GM12801 (cell line): Measurements from ENCODE around the gene TMC3.

ENCODE experiments used
- CTCF ChIP-seq: IDR thresholded peaks from one replicate; pipeline ENCODE4 v1.5.1; 2011; ENCODE audit warnings: control low read depth; ENCODE audit not compliant: insufficient read length; ENCODE audit errors: extremely low read depth

TMC3 gene

GRCh38 chr15:81327516-81327915 is 46.5 kb downstream of the TMC3 start:
- no peak for TF ChIP-seq CTCF

- no peak for TF ChIP-seq CTCF
These were observed 47.4 kb downstream of the TMC3 start for GRCh38 chr15:81326466-81327212.

GRCh38 chr15:81323944-81324881 is 49.8 kb downstream of the TMC3 start, which contains the start of gene STARD5:
Gene STARD5, minus strand, starts transcription at chr15:81324141. Its CDS starts 42 bp downstream, at chr15:81324099.
- TF ChIP-seq CTCF = no peak

- TF ChIP-seq CTCF = no peak
These were observed 50.5 kb downstream of the TMC3 start for GRCh38 chr15:81323559-81323943.

GRCh38 chr15:81322676-81323253 is 51.2 kb downstream of the TMC3 start:
- TF ChIP-seq CTCF = no peak

- TF ChIP-seq CTCF = no peak
These were observed 52.3 kb downstream of the TMC3 start for GRCh38 chr15:81321667-81322066.

- no peak for TF ChIP-seq CTCF
These were observed 56.4 kb downstream of the TMC3 start for GRCh38 chr15:81317642-81318017.
